Measurements from ENCODE around the gene HIP1.
"Not testable (repeated sequence)": the region's sequence is repeated elsewhere in the genome, so short reads cannot be mapped to it uniquely, and the experiment has no call there.

HIP1 gene

GRCh38 chr7:75571209-75571608 lies 167.5 kb downstream of the HIP1 start:
- Histone ChIP-seq H3K27me3 (ENCODE audit: control insufficient read depth in 1 of 2, insufficient read depth in 2 of 2, low read length in 2 of 2) (no peaks in the 10 kb centered on the region), H3K4me1 (ENCODE audit: insufficient read depth, low read length) (no peaks in the 10 kb centered on the region), H3K9me3 (ENCODE audit: low read length) (no peaks in the 10 kb centered on the region), H3K4me3 (ENCODE audit: low read depth in 1 of 2, low read length in 2 of 2) (no peak overlapping the region), H3K27ac (ENCODE audit: low read depth, low read length) (no peak overlapping the region), H3K9ac (ENCODE audit: low read length) (no peak overlapping the region), H3K36me3 (ENCODE audit: insufficient read depth, low read length) (peaks cover 10% of the 10 kb centered on the region)

GRCh38 chr7:75569629-75570282 lies 169.0 kb downstream of the HIP1 start:
- not testable (repeated sequence) for H3K9ac ChIP-seq (ENCODE audit: low read length); H3K27ac ChIP-seq (ENCODE audit: low read depth, low read length); H3K4me1 ChIP-seq (ENCODE audit: insufficient read depth, low read length); H3K27me3 ChIP-seq (ENCODE audit: control insufficient read depth in 1 of 2, insufficient read depth in 2 of 2, low read length in 2 of 2); H3K9me3 ChIP-seq (ENCODE audit: low read length); H3K36me3 ChIP-seq (ENCODE audit: insufficient read depth, low read length); H3K4me3 ChIP-seq (ENCODE audit: low read depth in 1 of 2, low read length in 2 of 2)

DNA sequence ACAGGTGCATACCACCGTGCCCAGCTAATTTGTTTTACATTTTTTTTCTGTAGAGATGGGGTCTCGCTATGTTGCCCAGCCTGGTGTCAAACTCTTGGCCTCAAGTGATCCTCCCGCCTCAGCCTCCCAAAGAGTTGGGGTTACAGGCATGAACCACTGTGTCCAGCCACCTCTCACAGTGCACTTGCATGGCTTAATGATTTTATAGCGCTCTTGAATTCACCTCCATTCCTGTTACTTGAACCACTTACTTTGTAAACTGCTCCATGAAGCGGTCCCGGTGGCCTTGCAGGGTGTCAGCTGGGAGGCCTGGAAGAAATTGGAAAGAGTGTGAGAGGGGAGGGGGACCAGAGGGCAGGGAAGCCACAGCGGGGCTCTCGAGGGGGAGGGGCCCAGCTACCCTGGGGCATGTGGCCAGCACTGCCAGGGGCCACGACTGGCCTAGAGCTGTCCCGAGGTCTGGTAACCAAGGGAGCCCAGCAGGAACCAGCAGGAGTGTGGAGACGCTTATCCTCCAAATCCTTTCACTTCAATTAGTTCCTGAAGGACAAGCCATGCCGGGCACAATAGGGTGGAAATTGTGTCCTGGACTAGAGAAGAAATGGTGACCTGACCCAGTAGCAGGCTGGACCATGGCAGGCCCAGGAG lies 170.7 kb downstream of the HIP1 start:
- H3K9ac ChIP-seq (ENCODE audit: low read length): no peak overlapping the region
- H3K27ac ChIP-seq (ENCODE audit: low read depth, low read length): no peak overlapping the region
- peaks cover 2% of the 10 kb centered on the region for H3K36me3 ChIP-seq (ENCODE audit: insufficient read depth, low read length)

GRCh38 chr7:75565132-75565837 lies 173.5 kb downstream of the HIP1 start:
- H3K9ac ChIP-seq (ENCODE audit: low read length): no peak overlapping the region
- H3K4me3 ChIP-seq (ENCODE audit: low read depth in 1 of 2, low read length in 2 of 2): no peak overlapping the region
- H3K9me3 ChIP-seq (ENCODE audit: low read length): no peaks in the 10 kb centered on the region
- no peak overlapping the region for H3K27ac ChIP-seq (ENCODE audit: low read depth, low read length)
- peaks cover 5% of the 10 kb centered on the region for H3K4me1 ChIP-seq (ENCODE audit: insufficient read depth, low read length)
- no peaks in the 10 kb centered on the region for H3K27me3 ChIP-seq (ENCODE audit: control insufficient read depth in 1 of 2, insufficient read depth in 2 of 2, low read length in 2 of 2)
- peaks cover 11% of the 10 kb centered on the region for H3K36me3 ChIP-seq (ENCODE audit: insufficient read depth, low read length)

More for the DNA sequence above, 170.7 kb downstream of the HIP1 start:
- Histone ChIP-seq H3K27me3 (ENCODE audit: control insufficient read depth in 1 of 2, insufficient read depth in 2 of 2, low read length in 2 of 2) (no peaks in the 10 kb centered on the region), H3K4me1 (ENCODE audit: insufficient read depth, low read length) (peaks cover 5% of the 10 kb centered on the region), H3K4me3 (ENCODE audit: low read depth in 1 of 2, low read length in 2 of 2) (no peak overlapping the region), H3K9me3 (ENCODE audit: low read length) (no peaks in the 10 kb centered on the region)

- H3K27ac ChIP-seq (ENCODE audit: low read depth, low read length): no peak overlapping the region
- H3K36me3 ChIP-seq (ENCODE audit: insufficient read depth, low read length): peaks cover 11% of the 10 kb centered on the region
- no peak overlapping the region for H3K9ac ChIP-seq (ENCODE audit: low read length)
Measured at GRCh38 chr7:75563171-75563570, 175.6 kb downstream of the HIP1 start.

GRCh38 chr7:75559976-75560365 lies 178.8 kb downstream of the HIP1 start:
- Histone ChIP-seq H3K9ac (ENCODE audit: low read length) (no peak overlapping the region), H3K4me1 (ENCODE audit: insufficient read depth, low read length) (peaks cover under 1% of the 10 kb centered on the region), H3K9me3 (ENCODE audit: low read length) (no peaks in the 10 kb centered on the region), H3K4me3 (ENCODE audit: low read depth in 1 of 2, low read length in 2 of 2) (no peak overlapping the region), H3K27ac (ENCODE audit: low read depth, low read length) (no peak overlapping the region), H3K27me3 (ENCODE audit: control insufficient read depth in 1 of 2, insufficient read depth in 2 of 2, low read length in 2 of 2) (no peaks in the 10 kb centered on the region), H3K36me3 (ENCODE audit: insufficient read depth, low read length) (peaks cover 19% of the 10 kb centered on the region)

More at GRCh38 chr7:75563171-75563570, 175.6 kb downstream of the HIP1 start:
- Histone ChIP-seq H3K27me3 (ENCODE audit: control insufficient read depth in 1 of 2, insufficient read depth in 2 of 2, low read length in 2 of 2) (no peaks in the 10 kb centered on the region), H3K9me3 (ENCODE audit: low read length) (no peaks in the 10 kb centered on the region), H3K4me1 (ENCODE audit: insufficient read depth, low read length) (peaks cover 5% of the 10 kb centered on the region), H3K4me3 (ENCODE audit: low read depth in 1 of 2, low read length in 2 of 2) (no peak overlapping the region)

GRCh38 chr7:75559355-75559975 lies 179.3 kb downstream of the HIP1 start:
- no peaks in the 10 kb centered on the region for H3K4me1 ChIP-seq (ENCODE audit: insufficient read depth, low read length)
- no peak overlapping the region for H3K9ac ChIP-seq (ENCODE audit: low read length)
- H3K27ac ChIP-seq (ENCODE audit: low read depth, low read length): no peak overlapping the region
- peaks cover 23% of the 10 kb centered on the region for H3K36me3 ChIP-seq (ENCODE audit: insufficient read depth, low read length)
- H3K27me3 ChIP-seq (ENCODE audit: control insufficient read depth in 1 of 2, insufficient read depth in 2 of 2, low read length in 2 of 2): no peaks in the 10 kb centered on the region
- H3K4me3 ChIP-seq (ENCODE audit: low read depth in 1 of 2, low read length in 2 of 2): no peak overlapping the region
- no peaks in the 10 kb centered on the region for H3K9me3 ChIP-seq (ENCODE audit: low read length)

- not testable (repeated sequence) for H3K27ac ChIP-seq (ENCODE audit: low read depth, low read length); H3K9ac ChIP-seq (ENCODE audit: low read length); H3K27me3 ChIP-seq (ENCODE audit: control insufficient read depth in 1 of 2, insufficient read depth in 2 of 2, low read length in 2 of 2); H3K9me3 ChIP-seq (ENCODE audit: low read length); H3K4me1 ChIP-seq (ENCODE audit: insufficient read depth, low read length); H3K4me3 ChIP-seq (ENCODE audit: low read depth in 1 of 2, low read length in 2 of 2)
- peaks cover 21% of the 10 kb centered on the region for H3K36me3 ChIP-seq (ENCODE audit: insufficient read depth, low read length)
Measured at GRCh38 chr7:75556835-75557234, 181.9 kb downstream of the HIP1 start.

GRCh38 chr7:75555736-75556135 lies 183.0 kb downstream of the HIP1 start:
- H3K4me1 ChIP-seq (ENCODE audit: insufficient read depth, low read length): no peaks in the 10 kb centered on the region
- H3K9ac ChIP-seq (ENCODE audit: low read length): no peak overlapping the region
- H3K9me3 ChIP-seq (ENCODE audit: low read length): no peaks in the 10 kb centered on the region
- H3K4me3 ChIP-seq (ENCODE audit: low read depth in 1 of 2, low read length in 2 of 2): no peak overlapping the region
- no peaks in the 10 kb centered on the region for H3K27me3 ChIP-seq (ENCODE audit: control insufficient read depth in 1 of 2, insufficient read depth in 2 of 2, low read length in 2 of 2)
- peaks cover 18% of the 10 kb centered on the region for H3K36me3 ChIP-seq (ENCODE audit: insufficient read depth, low read length)
- no peak overlapping the region for H3K27ac ChIP-seq (ENCODE audit: low read depth, low read length)

- Histone ChIP-seq H3K4me3 (ENCODE audit: low read depth in 1 of 2, low read length in 2 of 2) (no peak overlapping the region), H3K4me1 (ENCODE audit: insufficient read depth, low read length) (no peaks in the 10 kb centered on the region), H3K27ac (ENCODE audit: low read depth, low read length) (no peak overlapping the region), H3K36me3 (ENCODE audit: insufficient read depth, low read length) (peaks cover 14% of the 10 kb centered on the region), H3K27me3 (ENCODE audit: control insufficient read depth in 1 of 2, insufficient read depth in 2 of 2, low read length in 2 of 2) (no peaks in the 10 kb centered on the region), H3K9ac (ENCODE audit: low read length) (no peak overlapping the region), H3K9me3 (ENCODE audit: low read length) (no peaks in the 10 kb centered on the region)
Measured at GRCh38 chr7:75546237-75547015, 192.3 kb downstream of the HIP1 start.

DNA sequence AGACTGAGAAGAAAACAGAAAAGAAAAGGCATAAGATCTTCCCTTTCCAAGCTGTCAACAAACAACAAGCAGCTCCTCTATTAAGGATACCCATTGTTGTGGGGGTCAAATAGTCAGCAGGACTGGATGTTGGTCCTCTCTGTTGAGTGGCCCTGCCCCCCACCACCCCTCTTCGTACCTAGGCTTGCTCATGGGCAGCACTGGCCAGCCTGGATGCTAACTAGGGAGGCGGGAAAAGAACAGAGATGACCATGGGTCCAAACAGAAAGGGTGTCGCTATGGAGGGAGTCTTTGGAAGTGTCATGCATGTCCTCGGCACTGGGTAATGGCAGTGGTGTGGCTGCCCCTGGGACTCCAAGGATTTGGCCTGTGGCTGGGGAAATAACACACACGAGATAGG lies 201.0 kb downstream of the HIP1 start:
- Histone ChIP-seq H3K27ac (ENCODE audit: low read depth, low read length) (no peak overlapping the region), H3K4me3 (ENCODE audit: low read depth in 1 of 2, low read length in 2 of 2) (no peak overlapping the region), H3K27me3 (ENCODE audit: control insufficient read depth in 1 of 2, insufficient read depth in 2 of 2, low read length in 2 of 2) (no peaks in the 10 kb centered on the region), H3K9ac (ENCODE audit: low read length) (no peak overlapping the region), H3K4me1 (ENCODE audit: insufficient read depth, low read length) (no peaks in the 10 kb centered on the region), H3K9me3 (ENCODE audit: low read length) (no peaks in the 10 kb centered on the region), H3K36me3 (ENCODE audit: insufficient read depth, low read length) (peaks cover 27% of the 10 kb centered on the region)

All from muscle layer of colon (tissue), 2 donors.